OCI-LY1 (cell line): ENCODE data around the gene PSD2.

ENCODE experiments used
- H2AFZ ChIP-seq: fragments of 200-600 bp; sonication (generic), shearing (Covaris generic); 2 replicates; pipeline ENCODE4 v1.6.0; 2014; ENCODE audit warnings: antibody characterized with exemption, mild to moderate bottlenecking, low read length
- H3F3A ChIP-seq: fragments of 200-600 bp; sonication (generic), shearing (Covaris generic); 2 replicates; pipeline ENCODE4 v1.6.0; 2014; ENCODE audit warnings: mild to moderate bottlenecking, antibody characterized with exemption, low read length, moderate library complexity; ENCODE audit not compliant: insufficient read depth
- H3K27ac ChIP-seq: fragments of 200-600 bp; sonication (generic); 2 replicates; pipeline ENCODE4 v1.5.1; 2014; ENCODE audit warnings: low read length, mixed run types, mild to moderate bottlenecking, low read depth; ENCODE audit not compliant: poor library complexity, severe bottlenecking
- H3K27me3 ChIP-seq: fragments of 200-600 bp; sonication (generic); 2 replicates; pipeline ENCODE4 v1.6.0; 2014; ENCODE audit warnings: antibody characterized with exemption, mild to moderate bottlenecking, low read length, moderate library complexity; ENCODE audit not compliant: insufficient read depth
- H3K36me3 ChIP-seq: fragments of 200-600 bp; sonication (generic); 2 replicates; pipeline ENCODE4 v1.6.1; 2014; ENCODE audit warnings: mild to moderate bottlenecking, antibody characterized with exemption, low read length, moderate library complexity, mixed read lengths; ENCODE audit not compliant: insufficient read depth
- H3K4me1 ChIP-seq: fragments of 200-600 bp; sonication (generic); 2 replicates; pipeline ENCODE4 v1.5.1; 2014; ENCODE audit warnings: mild to moderate bottlenecking, low read length, moderate library complexity; ENCODE audit not compliant: insufficient read depth, severe bottlenecking
- H3K4me2 ChIP-seq: fragments of 200-600 bp; sonication (generic), shearing (Covaris generic); 2 replicates; pipeline ENCODE4 v1.6.1; 2014; ENCODE audit warnings: low read length
- H3K4me3 ChIP-seq: fragments of 200-600 bp; sonication (generic); 2 replicates; pipeline ENCODE4 v1.5.1; 2014; ENCODE audit warnings: low read length, low read depth, mild to moderate bottlenecking, mixed read lengths; ENCODE audit not compliant: poor library complexity, severe bottlenecking
- H3K79me2 ChIP-seq: fragments of 200-600 bp; shearing (Covaris generic); 2 replicates; pipeline ENCODE4 v1.6.1; 2016; ENCODE audit warnings: mixed run types, low read length, mixed read lengths; ENCODE audit not compliant: insufficient read depth
- H3K9ac ChIP-seq: fragments of 200-600 bp; sonication (generic), shearing (Covaris generic); 2 replicates; pipeline ENCODE4 v1.6.1; 2014; ENCODE audit warnings: mild to moderate bottlenecking, low read length, mixed read lengths
- H3K9me2 ChIP-seq: fragments of 200-600 bp; sonication (generic), shearing (Covaris generic); 2 replicates; pipeline ENCODE4 v1.6.1; 2014; ENCODE audit warnings: low read depth, mild to moderate bottlenecking, low read length, mixed read lengths
- H3K9me3 ChIP-seq: fragments of 200-600 bp; shearing (Covaris generic); 2 replicates; pipeline ENCODE4 v1.6.1; 2014; ENCODE audit warnings: low read length, mixed read lengths
- H4K20me1 ChIP-seq: fragments of 200-600 bp; sonication (generic), shearing (Covaris generic); 2 replicates; pipeline ENCODE4 v1.6.0; 2016; ENCODE audit warnings: mild to moderate bottlenecking, low read length; ENCODE audit not compliant: insufficient read depth
- CTCF ChIP-seq: fragments of 200-600 bp; sonication (generic), shearing (Covaris generic); IDR thresholded peaks from 2 replicates; pipeline ENCODE4 v1.5.1; 2017; ENCODE audit warnings: mild to moderate bottlenecking, antibody characterized with exemption, low read length, moderate library complexity, mixed read lengths
- EZH2 ChIP-seq: fragments of 200-600 bp; sonication (generic), shearing (Covaris generic); IDR thresholded peaks from 2 replicates; pipeline ENCODE4 v1.8.0; 2017; ENCODE audit warnings: borderline replicate concordance, mixed run types, mild to moderate bottlenecking, antibody characterized with exemption, low read length, moderate library complexity, mixed read lengths

Gene PSD2

GRCh38 chr5:139848508-139849100 lies 53.0 kb downstream of the PSD2 start:
- Histone ChIP-seq H3K27me3 (peaks cover 9% of the 10 kb centered on the region; the same call in 1 of the 2 replicates), H2AFZ (no peak overlapping the region), H4K20me1 (no peaks in the 10 kb centered on the region), H3K79me2 (no peaks in the 10 kb centered on the region), H3K27ac (no peak overlapping the region), H3K4me3 (peak overlapping the region; percentile 63), H3K9me3 (no peaks in the 10 kb centered on the region), H3K4me2 (peak overlapping the region; percentile 73), H3F3A (no peaks in the 10 kb centered on the region), H3K9ac (peak overlapping the region; percentile 42; the same call in 1 of the 2 replicates), H3K4me1 (no peaks in the 10 kb centered on the region), H3K36me3 (no peaks in the 10 kb centered on the region), H3K9me2 (no peaks in the 10 kb centered on the region)
- TF ChIP-seq EZH2, result no peak
- TF ChIP-seq CTCF, result no peak

GRCh38 chr5:139849501-139849900 lies 53.9 kb downstream of the PSD2 start:
- Histone ChIP-seq H2AFZ (no peak overlapping the region), H3K36me3 (no peaks in the 10 kb centered on the region), H3K27ac (no peak overlapping the region), H3K9me3 (no peaks in the 10 kb centered on the region), H4K20me1 (no peaks in the 10 kb centered on the region), H3K4me2 (no peak overlapping the region), H3K4me3 (no peak overlapping the region), H3K9ac (no peak overlapping the region), H3K4me1 (no peaks in the 10 kb centered on the region), H3K9me2 (no peaks in the 10 kb centered on the region), H3K27me3 (peaks cover 9% of the 10 kb centered on the region; the same call in 1 of the 2 replicates), H3F3A (no peaks in the 10 kb centered on the region), H3K79me2 (no peaks in the 10 kb centered on the region)
- TF ChIP-seq EZH2 (no peak), CTCF (no peak)

GRCh38 chr5:139849942-139850341 lies 54.3 kb downstream of the PSD2 start:
- no peaks in the 10 kb centered on the region for H3K36me3 ChIP-seq
- no peaks in the 10 kb centered on the region for H3K79me2 ChIP-seq
- peaks cover 9% of the 10 kb centered on the region; the same call in 1 of the 2 replicates for H3K27me3 ChIP-seq
- H3K4me3 ChIP-seq, result no peak overlapping the region
- H3F3A ChIP-seq, result no peaks in the 10 kb centered on the region
- H2AFZ ChIP-seq, result no peak overlapping the region
- no peaks in the 10 kb centered on the region for H3K9me2 ChIP-seq
- H4K20me1 ChIP-seq, result no peaks in the 10 kb centered on the region
- H3K4me1 ChIP-seq, result no peaks in the 10 kb centered on the region
- no peak for TF ChIP-seq CTCF
- no peak for TF ChIP-seq EZH2
- H3K9me3 ChIP-seq, result no peaks in the 10 kb centered on the region
- H3K4me2 ChIP-seq, result no peak overlapping the region
- H3K27ac ChIP-seq, result no peak overlapping the region
- H3K9ac ChIP-seq, result no peak overlapping the region
